Measurements from ENCODE around the gene ARTN.

Gene ARTN

GRCh38 chr1:43971336-43971980 lies 37.9 kb downstream of the ARTN start:
- DNase-seq (ENCODE audit: low read depth) = no peak

DNA sequence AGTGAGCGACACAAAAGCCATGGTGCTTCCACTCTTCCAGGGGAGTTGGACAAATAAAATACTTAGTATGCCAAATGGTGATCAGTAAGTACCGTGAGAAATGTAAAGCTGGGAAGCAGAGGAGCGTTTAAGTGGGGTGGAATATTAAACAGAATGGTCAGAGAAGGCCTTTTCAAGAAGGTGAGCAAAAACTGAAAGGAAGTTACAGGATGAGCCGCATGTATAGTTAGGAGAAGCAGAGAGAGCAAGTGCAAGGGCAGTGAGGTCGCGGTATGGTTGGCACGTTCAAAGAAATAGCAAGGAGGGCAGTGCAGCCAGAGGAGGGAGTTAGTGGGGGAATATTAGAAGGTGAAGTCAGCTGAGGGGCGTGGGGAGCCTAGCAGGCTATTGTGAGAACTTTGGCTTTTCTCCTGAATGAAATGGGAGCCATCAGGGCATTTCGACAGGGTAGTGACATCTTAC lies 40.4 kb downstream of the ARTN start:
- DNase-seq (ENCODE audit: low read depth) = no peak

DNA sequence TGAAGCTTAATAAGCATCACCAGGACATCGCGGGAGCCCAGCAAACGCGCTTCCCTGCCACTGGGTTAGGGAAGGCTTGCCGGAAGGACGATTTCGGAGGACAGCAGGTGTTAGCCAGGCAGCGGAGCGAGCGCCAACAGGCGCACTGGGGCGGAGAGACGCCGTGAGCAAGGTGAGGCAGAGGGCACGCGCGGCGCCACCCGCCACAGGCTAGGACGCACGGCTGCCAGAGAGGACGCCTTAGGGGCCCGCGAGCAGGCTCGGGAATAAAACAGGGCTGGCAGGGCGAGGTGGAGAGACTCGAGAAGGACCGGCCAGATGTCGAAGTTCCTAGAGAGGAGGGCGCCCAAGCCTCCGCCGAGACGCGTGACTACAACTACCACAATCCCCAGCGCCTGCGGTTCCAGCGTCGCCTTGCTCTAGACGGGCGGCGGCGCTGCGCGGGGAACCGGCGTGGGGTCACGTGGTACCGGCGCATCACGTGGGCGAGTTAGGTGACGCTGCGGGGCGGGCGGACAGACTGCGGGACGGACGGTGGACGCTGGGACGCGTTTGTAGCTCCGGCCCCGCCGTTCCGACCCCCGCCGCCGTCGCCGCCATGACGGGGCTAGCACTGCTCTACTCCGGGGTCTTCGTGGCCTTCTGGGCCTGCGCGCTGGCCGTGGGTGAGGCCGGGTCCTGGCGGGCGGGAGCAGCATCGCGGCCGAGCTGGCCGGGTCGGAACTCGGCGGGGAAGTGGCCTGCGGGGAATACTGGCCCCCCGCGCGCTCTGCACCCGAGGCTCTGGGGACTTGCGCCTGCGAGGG lies 41.0 kb downstream of the ARTN start, which contains the start of gene ATP6V0B:
ATP6V0B (plus strand) TSS at position 518 of the 806 bp plus-strand sequence; CDS start at position 599, 81 bp downstream.
- peak; percentile 95 for DNase-seq (ENCODE audit: low read depth)

GRCh38 chr1:43975249-43975961 lies 41.8 kb downstream of the ARTN start:
- DNase-seq (ENCODE audit: low read depth) = no peak

- no peak for DNase-seq (ENCODE audit: low read depth)
These were observed 42.4 kb downstream of the ARTN start for GRCh38 chr1:43976045-43976444.

DNA sequence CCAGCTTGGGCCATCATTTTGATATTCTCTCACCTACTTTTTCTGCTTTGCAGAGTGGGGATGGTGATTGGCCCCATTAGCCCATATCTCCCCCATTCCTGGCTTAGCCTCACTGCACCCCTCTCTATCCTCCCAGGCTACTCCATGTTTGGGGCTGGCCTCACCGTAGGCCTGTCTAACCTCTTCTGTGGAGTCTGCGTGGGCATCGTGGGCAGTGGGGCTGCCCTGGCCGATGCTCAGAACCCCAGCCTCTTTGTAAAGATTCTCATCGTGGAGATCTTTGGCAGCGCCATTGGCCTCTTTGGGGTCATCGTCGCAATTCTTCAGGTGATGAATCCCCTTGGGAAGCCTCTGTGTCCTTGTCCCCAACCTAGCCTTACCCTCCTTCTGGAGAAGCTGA lies 43.3 kb downstream of the ARTN start:
- no peak for DNase-seq (ENCODE audit: low read depth)

DNA sequence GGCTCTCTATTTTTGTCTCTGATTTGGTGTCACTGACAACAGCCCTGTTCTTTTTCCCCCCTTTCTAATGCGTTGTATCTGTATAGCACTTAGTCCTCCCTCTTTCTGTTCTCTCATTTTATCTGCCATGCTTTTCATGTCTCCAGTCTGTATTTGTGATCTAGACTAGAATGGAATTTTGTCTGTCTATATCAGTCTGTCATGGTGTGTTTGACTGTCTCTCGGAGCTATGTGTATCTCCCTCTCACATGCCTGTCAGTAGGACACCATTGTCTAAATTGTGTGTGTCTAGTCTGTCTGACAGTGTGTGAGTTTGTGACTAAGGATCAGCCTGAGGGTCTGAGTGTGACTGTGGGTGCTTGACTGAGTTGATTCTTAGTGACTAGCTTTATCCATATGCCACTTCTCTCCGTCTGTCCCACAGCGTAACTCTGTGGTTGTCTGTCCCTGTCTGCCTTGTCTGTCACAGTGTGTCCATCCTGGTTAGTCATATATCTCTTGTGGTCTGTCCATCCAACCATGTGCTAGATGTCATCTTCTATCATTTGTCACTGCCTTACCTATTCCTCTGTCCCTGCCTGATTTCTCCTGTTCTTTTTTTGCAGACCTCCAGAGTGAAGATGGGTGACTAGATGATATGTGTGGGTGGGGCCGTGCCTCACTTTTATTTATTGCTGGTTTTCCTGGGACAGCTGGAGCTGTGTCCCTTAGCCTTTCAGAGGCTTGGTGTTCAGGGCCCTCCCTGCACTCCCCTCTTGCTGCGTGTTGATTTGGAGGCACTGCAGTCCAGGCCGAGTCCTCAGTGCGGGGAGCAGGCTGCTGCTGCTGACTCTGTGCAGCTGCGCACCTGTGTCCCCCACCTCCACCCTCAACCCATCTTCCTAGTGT lies 44.0 kb downstream of the ARTN start:
- DNase-seq (ENCODE audit: low read depth) = no peak

DNA sequence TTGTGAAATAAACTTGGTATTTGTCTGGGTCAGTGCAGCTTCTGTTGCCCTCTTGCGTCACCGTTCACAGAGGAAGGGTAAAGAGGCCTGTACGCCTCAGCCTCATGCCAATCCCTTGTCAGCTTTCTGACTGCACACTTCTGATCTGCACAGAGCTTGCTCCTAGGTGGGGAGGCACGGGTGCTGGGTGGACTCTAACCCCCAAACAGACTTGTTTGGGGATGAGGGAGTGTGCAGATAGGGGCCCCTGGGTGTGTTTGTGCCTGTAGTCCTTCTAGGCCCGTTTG lies 44.6 kb downstream of the ARTN start:
- no peak for DNase-seq (ENCODE audit: low read depth)

- no peak for DNase-seq (ENCODE audit: low read depth)
These were observed 45.1 kb downstream of the ARTN start, which contains the start of gene B4GALT2 for GRCh38 chr1:43978551-43979260. B4GALT2 (plus strand) TSS chr1:43979210; CDS start chr1:43981161, 1,951 bp downstream.

DNA sequence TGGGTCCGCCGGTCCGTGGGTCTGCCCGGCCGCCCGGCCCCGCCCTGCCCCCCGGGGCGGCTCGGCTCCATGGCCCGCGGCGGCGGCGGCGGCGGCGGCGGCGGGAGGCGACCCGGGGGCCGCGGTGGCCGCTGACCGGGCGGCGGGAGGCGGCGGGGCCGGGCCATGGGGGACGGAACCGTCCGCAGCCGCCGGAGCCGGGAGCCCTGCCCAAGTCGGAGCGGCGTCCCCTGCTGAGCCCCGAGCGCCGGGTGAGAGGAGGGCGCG lies 45.6 kb downstream of the ARTN start:
- no peak for DNase-seq (ENCODE audit: low read depth)

DNA sequence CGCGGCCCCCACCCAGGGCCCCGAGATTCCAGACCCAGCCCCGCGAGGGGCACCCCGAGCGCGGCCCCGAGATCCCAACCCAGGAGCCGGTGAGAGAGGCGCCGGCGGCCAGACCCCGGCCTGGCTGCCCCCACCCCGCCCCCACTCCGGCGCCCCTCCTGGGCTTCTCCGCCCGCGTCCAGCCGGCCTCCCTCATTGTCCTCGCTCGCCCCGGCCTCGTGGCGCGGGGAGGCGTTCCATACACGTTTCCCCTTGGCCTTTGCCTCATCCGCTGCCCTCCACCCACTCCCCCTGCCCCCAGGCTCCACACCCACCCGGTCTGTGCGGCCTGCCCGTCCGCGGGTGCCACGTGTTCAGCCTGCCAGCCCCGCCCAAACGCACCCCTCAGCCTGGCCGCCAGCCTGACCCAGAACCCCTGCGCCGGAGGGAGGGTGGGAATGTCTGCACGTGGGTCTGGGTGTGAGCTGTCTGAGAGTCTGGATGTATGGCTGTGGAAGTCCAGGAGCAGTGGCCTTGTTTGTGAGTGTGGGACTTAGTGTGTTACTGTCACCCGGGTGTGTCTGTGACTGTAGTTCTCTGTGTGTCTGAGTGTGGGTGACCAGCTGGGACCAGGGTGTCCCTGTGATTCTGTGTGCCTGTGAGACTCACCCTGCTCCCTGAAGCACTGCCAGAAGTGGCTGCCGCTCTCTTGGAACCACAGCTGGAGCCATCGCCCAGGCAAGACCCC lies 46.1 kb downstream of the ARTN start:
- DNase-seq (ENCODE audit: low read depth) = no peak

GRCh38 chr1:43980255-43981134 lies 46.9 kb downstream of the ARTN start:
- DNase-seq (ENCODE audit: low read depth) = no peak

DNA sequence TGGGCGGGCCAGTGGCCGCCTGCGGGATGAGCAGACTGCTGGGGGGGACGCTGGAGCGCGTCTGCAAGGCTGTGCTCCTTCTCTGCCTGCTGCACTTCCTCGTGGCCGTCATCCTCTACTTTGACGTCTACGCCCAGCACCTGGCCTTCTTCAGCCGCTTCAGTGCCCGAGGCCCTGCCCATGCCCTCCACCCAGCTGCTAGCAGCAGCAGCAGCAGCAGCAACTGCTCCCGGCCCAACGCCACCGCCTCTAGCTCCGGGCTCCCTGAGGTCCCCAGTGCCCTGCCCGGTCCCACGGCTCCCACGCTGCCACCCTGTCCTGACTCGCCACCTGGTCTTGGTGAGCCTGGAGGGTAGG lies 47.5 kb downstream of the ARTN start:
- DNase-seq (ENCODE audit: low read depth) = no peak

GRCh38 chr1:43981636-43982035 lies 48.0 kb downstream of the ARTN start:
- no peak for DNase-seq (ENCODE audit: low read depth)

GRCh38 chr1:43982241-43982640 lies 48.6 kb downstream of the ARTN start:
- DNase-seq (ENCODE audit: low read depth) = no peak

DNA sequence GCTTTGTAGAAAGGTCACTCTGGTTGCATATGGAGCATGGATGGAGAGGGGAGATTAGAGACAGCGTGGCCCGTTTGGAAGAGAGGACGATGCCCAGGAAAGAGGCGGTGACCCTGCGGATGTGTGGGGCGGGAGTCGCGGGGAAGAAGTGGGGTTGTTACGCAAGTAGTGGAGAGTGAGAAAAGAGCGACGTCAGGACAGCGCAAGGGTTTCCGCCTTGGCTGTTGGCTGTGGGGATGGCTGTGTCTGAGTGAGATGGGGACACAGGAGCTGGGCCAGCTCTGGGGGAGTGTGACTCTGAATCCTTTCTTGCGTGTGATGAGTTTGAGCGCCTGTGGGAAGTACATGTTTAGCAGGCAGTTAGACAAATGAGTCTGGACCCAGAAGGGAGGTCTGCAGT lies 49.2 kb downstream of the ARTN start:
- DNase-seq (ENCODE audit: low read depth) = no peak

GRCh38 chr1:43983253-43983899 lies 49.8 kb downstream of the ARTN start:
- no peak for DNase-seq (ENCODE audit: low read depth)

DNA sequence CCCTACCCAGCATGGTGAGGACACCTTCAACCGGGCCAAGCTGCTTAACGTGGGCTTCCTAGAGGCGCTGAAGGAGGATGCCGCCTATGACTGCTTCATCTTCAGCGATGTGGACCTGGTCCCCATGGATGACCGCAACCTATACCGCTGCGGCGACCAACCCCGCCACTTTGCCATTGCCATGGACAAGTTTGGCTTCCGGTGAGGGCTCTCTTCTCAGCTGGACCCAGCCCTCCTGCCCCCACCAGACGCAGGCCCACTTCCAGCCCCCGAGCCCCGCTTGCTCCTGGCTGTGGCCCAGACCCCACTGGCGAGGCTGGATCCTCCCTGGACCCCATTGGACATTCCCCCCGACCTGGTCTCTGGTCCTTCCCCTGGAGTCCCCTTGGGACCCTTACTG lies 51.3 kb downstream of the ARTN start:
- no peak for DNase-seq (ENCODE audit: low read depth)

GRCh38 chr1:43985984-43986595 lies 52.5 kb downstream of the ARTN start:
- no peak for DNase-seq (ENCODE audit: low read depth)
